Activated CD4-positive, alpha-beta T cell treated with anti-CD3 and anti-CD28 coated beads for 36 hours (primary cell): ENCODE results near the gene USP11. TPM values are rescaled to one million over a fixed set of nuclear protein-coding genes. Genes with fewer than 3 reads are reported as not detected.
A peak's percentile ranks its signal among the peaks of the same experiment; 100 is the strongest.

ENCODE experiments used
- ATAC-seq: fragments of 200-7000 bp; cut with Tn5 transposase; one replicate; pipeline ENCODE4 v1.10.0; 2021; ENCODE audit warnings: mild to moderate bottlenecking, moderate library complexity
- CTCF ChIA-PET: fragments of 350-600 bp; sonication (Branson Sonifier 250); formaldehyde crosslinking; loops from one replicate; lab custom pipeline; 2021; ENCODE audit warnings: antibody characterized with exemption; lab: Charles Lee
- POLR2A ChIA-PET: fragments of 350-600 bp; sonication (Branson Sonifier 250); formaldehyde crosslinking; loops from one replicate; lab custom pipeline; 2021; ENCODE audit warnings: antibody characterized with exemption, inconsistent platforms; lab: Charles Lee
- DNase-seq: peaks from one replicate; pipeline ENCODE4 v3.0.0-alpha.2; 2020
- H3K27ac Mint-ChIP-seq: one replicate; pipeline ENCODE4 v1.8.0; 2021; ENCODE audit warnings: mixed read lengths
- H3K27me3 Mint-ChIP-seq: one replicate; pipeline ENCODE4 v1.8.0; 2021; ENCODE audit warnings: mixed read lengths
- H3K36me3 Mint-ChIP-seq: one replicate; pipeline ENCODE4 v1.8.0; 2021; ENCODE audit warnings: low read depth, mixed read lengths
- H3K4me1 Mint-ChIP-seq: one replicate; pipeline ENCODE4 v1.8.0; 2021; ENCODE audit warnings: mixed read lengths
- H3K4me3 Mint-ChIP-seq: one replicate; pipeline ENCODE4 v1.8.0; 2021; ENCODE audit warnings: mild to moderate bottlenecking, moderate library complexity, mixed read lengths
- H3K9me3 Mint-ChIP-seq: one replicate; pipeline ENCODE4 v1.8.0; 2021; ENCODE audit warnings: low read depth, mixed read lengths
- intact Hi-C, 2 experiments: fragments of 100-400 bp; cut with DNase I in 1 of 2; cut with micrococcal nuclease in 1 of 2; formaldehyde crosslinking; loops; one replicate each; pipeline versions ENCODE4 v1.14.2 to v1.15.1; 2022 to 2024; cut with DNase I, micrococcal nuclease
- total RNA-seq, 2 experiments: library from RNA; stranded (reverse); gene quantifications; one replicate each; pipeline ENCODE4 v1.2.3, GENCODE V29; 2021

Gene USP11
- total RNA-seq, 2 experiments from 2014 or later = 19.2 to 21.1 TPM

- DNase-seq (no peak), ATAC-seq (no peak)
- intact Hi-C loops = no loop called here
- H3K9me3 Mint-ChIP-seq = no peaks in the 10 kb centered on the region
- POLR2A ChIA-PET = no interaction called here
- CTCF ChIA-PET = interaction anchor here (0.6 kb wide), 1 partner anchor 49 kb away, joined by 4 read pairs; no protein-coding TSS in a partner anchor
- H3K4me1 Mint-ChIP-seq = peaks cover 19% of the 10 kb centered on the region
- no peaks in the 10 kb centered on the region for H3K36me3 Mint-ChIP-seq
- H3K27me3 Mint-ChIP-seq = no peaks in the 10 kb centered on the region
- peak overlapping the region; percentile 72 for H3K27ac Mint-ChIP-seq
- H3K4me3 Mint-ChIP-seq = peak overlapping the region; percentile 35
Observed at GRCh38 chrX:47235691-47236103, 2.9 kb downstream of the USP11 start.

- POLR2A ChIA-PET = interaction anchor here (0.5 kb wide), 1 partner anchor 13 kb away, joined by 4 read pairs; no protein-coding TSS in a partner anchor
- no peak for ATAC-seq
- peaks cover 19% of the 10 kb centered on the region for H3K4me1 Mint-ChIP-seq
- H3K36me3 Mint-ChIP-seq = no peaks in the 10 kb centered on the region
- H3K9me3 Mint-ChIP-seq = no peaks in the 10 kb centered on the region
- no peak overlapping the region for H3K4me3 Mint-ChIP-seq
- no peak overlapping the region for H3K27ac Mint-ChIP-seq
- CTCF ChIA-PET = no interaction called here
- no peak for DNase-seq
- H3K27me3 Mint-ChIP-seq = no peaks in the 10 kb centered on the region
- intact Hi-C loops = no loop called here
Observed at GRCh38 chrX:47239199-47239598, 6.4 kb downstream of the USP11 start.

GRCh38 chrX:47239898-47240545 lies 7.2 kb downstream of the USP11 start:
- no peak overlapping the region for H3K4me3 Mint-ChIP-seq
- no peak for DNase-seq
- CTCF ChIA-PET = no interaction called here
- no peak for ATAC-seq
- H3K36me3 Mint-ChIP-seq = no peaks in the 10 kb centered on the region
- POLR2A ChIA-PET = no interaction called here
- no peaks in the 10 kb centered on the region for H3K27me3 Mint-ChIP-seq
- intact Hi-C loops = no loop called here
- peaks cover 19% of the 10 kb centered on the region for H3K4me1 Mint-ChIP-seq
- no peaks in the 10 kb centered on the region for H3K9me3 Mint-ChIP-seq
- no peak overlapping the region for H3K27ac Mint-ChIP-seq

GRCh38 chrX:47240619-47241018 lies 7.8 kb downstream of the USP11 start:
- intact Hi-C loops = no loop called here
- ChIA-PET CTCF (no interaction called here), POLR2A (no interaction called here)
- Mint-ChIP-seq H3K27ac (no peak overlapping the region), H3K4me3 (no peak overlapping the region), H3K4me1 (peaks cover 14% of the 10 kb centered on the region), H3K9me3 (no peaks in the 10 kb centered on the region), H3K36me3 (no peaks in the 10 kb centered on the region), H3K27me3 (no peaks in the 10 kb centered on the region)
- DNase-seq (no peak), ATAC-seq (no peak)

- POLR2A ChIA-PET = no interaction called here
- no peak for ATAC-seq
- H3K36me3 Mint-ChIP-seq = peaks cover 3% of the 10 kb centered on the region
- no peaks in the 10 kb centered on the region for H3K9me3 Mint-ChIP-seq
- H3K27ac Mint-ChIP-seq = no peak overlapping the region
- intact Hi-C loops = no loop called here
- CTCF ChIA-PET = no interaction called here
- DNase-seq = no peak
- H3K4me3 Mint-ChIP-seq = no peak overlapping the region
- no peaks in the 10 kb centered on the region for H3K27me3 Mint-ChIP-seq
- H3K4me1 Mint-ChIP-seq = peaks cover 6% of the 10 kb centered on the region
Observed at GRCh38 chrX:47241201-47242011, 8.6 kb downstream of the USP11 start.

- CTCF ChIA-PET = no interaction called here
Observed at GRCh38 chrX:47242321-47242720, 9.5 kb downstream of the USP11 start.

GRCh38 chrX:47243351-47243750 lies 10.5 kb downstream of the USP11 start:
- no peaks in the 10 kb centered on the region for H3K27me3 Mint-ChIP-seq
- intact Hi-C loops = no loop called here
- CTCF ChIA-PET = no interaction called here
- H3K9me3 Mint-ChIP-seq = no peaks in the 10 kb centered on the region
- peaks cover 9% of the 10 kb centered on the region for H3K4me1 Mint-ChIP-seq
- DNase-seq = no peak
- H3K36me3 Mint-ChIP-seq = peaks cover 3% of the 10 kb centered on the region
- ATAC-seq = no peak
- no peak overlapping the region for H3K27ac Mint-ChIP-seq
- POLR2A ChIA-PET = no interaction called here
- H3K4me3 Mint-ChIP-seq = no peak overlapping the region

More at GRCh38 chrX:47242321-47242720, 9.5 kb downstream of the USP11 start:
- Mint-ChIP-seq H3K27me3 (no peaks in the 10 kb centered on the region), H3K27ac (no peak overlapping the region), H3K9me3 (no peaks in the 10 kb centered on the region), H3K4me1 (peaks cover 2% of the 10 kb centered on the region), H3K36me3 (peaks cover 3% of the 10 kb centered on the region), H3K4me3 (no peak overlapping the region)
- intact Hi-C loops = no loop called here
- DNase-seq (no peak), ATAC-seq (no peak)
- POLR2A ChIA-PET = interaction anchor here (0.6 kb wide), 1 partner anchor 172 kb away, joined by 3 read pairs; no protein-coding TSS in a partner anchor

GRCh38 chrX:47244676-47245075 lies 11.9 kb downstream of the USP11 start:
- ATAC-seq (no peak), DNase-seq (no peak)
- Mint-ChIP-seq H3K36me3 (peaks cover 8% of the 10 kb centered on the region), H3K4me3 (no peak overlapping the region), H3K27me3 (no peaks in the 10 kb centered on the region), H3K9me3 (no peaks in the 10 kb centered on the region), H3K4me1 (peaks cover 17% of the 10 kb centered on the region), H3K27ac (no peak overlapping the region)
- POLR2A ChIA-PET = no interaction called here
- intact Hi-C loops = no loop called here
- CTCF ChIA-PET = no interaction called here

- Mint-ChIP-seq H3K27ac (no peak overlapping the region), H3K9me3 (no peaks in the 10 kb centered on the region), H3K4me1 (peaks cover 17% of the 10 kb centered on the region), H3K27me3 (no peaks in the 10 kb centered on the region), H3K36me3 (peaks cover 8% of the 10 kb centered on the region), H3K4me3 (no peak overlapping the region)
- DNase-seq = no peak
- ChIA-PET CTCF (no interaction called here), POLR2A (no interaction called here)
- intact Hi-C loops = no loop called here
- no peak for ATAC-seq
Observed at GRCh38 chrX:47245156-47245555, 12.3 kb downstream of the USP11 start.

- intact Hi-C loops = no loop called here
- Mint-ChIP-seq H3K27me3 (no peaks in the 10 kb centered on the region), H3K27ac (no peak overlapping the region), H3K4me3 (no peak overlapping the region), H3K36me3 (peaks cover 9% of the 10 kb centered on the region), H3K4me1 (peaks cover 19% of the 10 kb centered on the region), H3K9me3 (no peaks in the 10 kb centered on the region)
- DNase-seq (peak; percentile 30), ATAC-seq (peak; percentile 45)
- CTCF ChIA-PET = interaction anchor here (0.6 kb wide), 1 partner anchor 137 kb away, joined by 4 read pairs; no protein-coding TSS in a partner anchor
- POLR2A ChIA-PET = no interaction called here
Observed at GRCh38 chrX:47247206-47247998, 14.6 kb downstream of the USP11 start.

- Mint-ChIP-seq H3K36me3 (peaks cover 9% of the 10 kb centered on the region), H3K27me3 (no peaks in the 10 kb centered on the region), H3K4me3 (no peak overlapping the region), H3K27ac (peak overlapping the region; percentile 13), H3K9me3 (no peaks in the 10 kb centered on the region), H3K4me1 (peaks cover 19% of the 10 kb centered on the region)
- intact Hi-C loops = no loop called here
- ChIA-PET CTCF (no interaction called here), POLR2A (no interaction called here)
- ATAC-seq (no peak), DNase-seq (no peak)
Observed at GRCh38 chrX:47247999-47248320, 15.2 kb downstream of the USP11 start.
